SK-N-SH treated with all-trans-retinoic acid at 6 μM for 48 hours (cell line): ENCODE data around the gene VPS37C.

Experiments
- ARNTL ChIP-seq: fragments of 450-650 bp; formaldehyde crosslinking; IDR thresholded peaks from 2 replicates; pipeline ENCODE4 v1.5.0; 2020; ENCODE audit warnings: low read depth, mild to moderate bottlenecking, moderate library complexity, borderline replicate concordance
- CSDC2 ChIP-seq: fragments of 250-450 bp; sonication (Bioruptor Pico); IDR thresholded peaks from 2 replicates; pipeline ENCODE4 v1.5.0; 2020; ENCODE audit warnings: mild to moderate bottlenecking, moderate library complexity
- OSR1 ChIP-seq: fragments of 250-450 bp; sonication (Bioruptor Pico); IDR thresholded peaks from 2 replicates; pipeline ENCODE4 v1.8.0; 2022; ENCODE audit warnings: moderate library complexity, mild to moderate bottlenecking, inconsistent platforms
- TCF4 ChIP-seq: fragments of 250-450 bp; sonication (Bioruptor Pico); IDR thresholded peaks from 2 replicates; pipeline ENCODE4 v1.8.0; 2021; ENCODE audit warnings: mild to moderate bottlenecking, moderate library complexity, borderline replicate concordance
- TOX ChIP-seq: fragments of 250-450 bp; sonication (Bioruptor Pico); IDR thresholded peaks from 2 replicates; pipeline ENCODE4 v1.8.0; 2021; ENCODE audit warnings: mild to moderate bottlenecking, moderate library complexity, borderline replicate concordance
- TF ChIP-seq, protein P1 (sequence below): fragments of 250-450 bp; sonication (Bioruptor Pico); IDR thresholded peaks from 2 replicates; pipeline ENCODE4 v1.5.1; 2021; ENCODE audit warnings: mild to moderate bottlenecking, moderate library complexity

- TF ChIP-seq TOX (CRISPR knock-in tag) (no peak), CSDC2 (no peak), TCF4 (CRISPR knock-in tag) (no peak), ARNTL (CRISPR knock-in tag) (no peak), OSR1 (CRISPR knock-in tag) (no peak)
- TF ChIP-seq, protein P1, sequence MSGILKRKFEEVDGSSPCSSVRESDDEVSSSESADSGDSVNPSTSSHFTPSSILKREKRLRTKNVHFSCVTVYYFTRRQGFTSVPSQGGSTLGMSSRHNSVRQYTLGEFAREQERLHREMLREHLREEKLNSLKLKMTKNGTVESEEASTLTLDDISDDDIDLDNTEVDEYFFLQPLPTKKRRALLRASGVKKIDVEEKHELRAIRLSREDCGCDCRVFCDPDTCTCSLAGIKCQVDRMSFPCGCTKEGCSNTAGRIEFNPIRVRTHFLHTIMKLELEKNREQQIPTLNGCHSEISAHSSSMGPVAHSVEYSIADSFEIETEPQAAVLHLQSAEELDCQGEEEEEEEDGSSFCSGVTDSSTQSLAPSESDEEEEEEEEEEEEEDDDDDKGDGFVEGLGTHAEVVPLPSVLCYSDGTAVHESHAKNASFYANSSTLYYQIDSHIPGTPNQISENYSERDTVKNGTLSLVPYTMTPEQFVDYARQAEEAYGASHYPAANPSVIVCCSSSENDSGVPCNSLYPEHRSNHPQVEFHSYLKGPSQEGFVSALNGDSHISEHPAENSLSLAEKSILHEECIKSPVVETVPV (CRISPR knock-in tag), result no peak
Measured at GRCh38 chr11:61171907-61172306, 10.7 kb upstream of the VPS37C start.
